Left lung (tissue), 10 donors: ENCODE data around the gene SNX25. TPM values are rescaled to one million over a fixed set of nuclear protein-coding genes. Genes with fewer than 3 reads are reported as not detected.
"Not testable (repeated sequence)": the region's sequence is repeated elsewhere in the genome, so short reads cannot be mapped to it uniquely, and the experiment has no call there.

Experiments
- ATAC-seq: fragments of 200-7000 bp; cut with Tn5 transposase; one replicate; pipeline ENCODE4 v1.9.1; 2020; ENCODE audit warnings: moderate library complexity
- DNase-seq, 4 donors: peaks; one replicate each; pipeline ENCODE4 v3.0.0-alpha.2; 2013 to 2020
- H3K27ac ChIP-seq, 2 donors: fragments of 200-600 bp; sonication (generic) in 1 of 2; one replicate each; pipeline versions ENCODE4 v1.5.0 to v1.8.0; 2020 to 2021
- H3K27me3 ChIP-seq, 2 donors: fragments of 200-600 bp; sonication (generic) in 1 of 2; one replicate each; pipeline versions ENCODE4 v1.5.0 to v1.8.0; 2020 to 2021
- H3K36me3 ChIP-seq, 2 donors: fragments of 200-600 bp; sonication (generic) in 1 of 2; one replicate each; pipeline versions ENCODE4 v1.5.0 to v1.8.0; 2020 to 2021
- H3K4me1 ChIP-seq, 2 donors: fragments of 200-600 bp; one replicate each; pipeline ENCODE4 v1.8.0; 2021
- H3K4me3 ChIP-seq, 2 donors: fragments of 200-600 bp; sonication (generic) in 1 of 2; one replicate each; pipeline versions ENCODE4 v1.5.0 to v1.8.0; 2020 to 2021; ENCODE audit warnings: mild to moderate bottlenecking in 1 of 2
- H3K9me3 ChIP-seq, 2 donors: fragments of 200-600 bp; sonication (generic) in 1 of 2; one replicate each; pipeline versions ENCODE4 v1.5.0 to v1.8.0; 2020 to 2021
- CTCF ChIP-seq, 2 donors: fragments of 200-600 bp; sonication (generic) in 1 of 2; IDR thresholded peaks; one replicate each; pipeline versions ENCODE4 v1.5.0 to v1.8.0; 2021; ENCODE audit warnings: antibody characterized with exemption in 2 of 2
- intact Hi-C, 2 donors: fragments of 100-400 bp; cut with DNase I; formaldehyde crosslinking; loops; one replicate each; pipeline versions ENCODE4 v1.11.2 to v1.14.2; 2022
- polyA plus RNA-seq, 6 donors: library from polyadenylated mRNA; unstranded; fragments of 120-200 nt; gene quantifications; one replicate each; pipeline ENCODE4 v1.2.1, GENCODE V29; 2013; ENCODE audit not compliant: insufficient read length in 6 of 6
- total RNA-seq, 2 donors: library from RNA; stranded (reverse); fragmentation: NEBNext Ultra II Directional; extraction: Animal tissue kit (Norgen Biotek cat#: 25700); gene quantifications; one replicate each; pipeline ENCODE4 v1.2.1, GENCODE V29; 2021
- donor health status: DM: no; HTN: yes; CAD: no.
- donor health status: DM: no; HTN: no; CAD: no.

The SNX25 gene
- total and polyA plus RNA-seq, 8 donors: 15.5 to 122 (median 18.9) TPM

- no peaks in the 10 kb centered on the region for H3K4me1 ChIP-seq
- H3K36me3 ChIP-seq: peaks cover 0 to 24% of the 10 kb centered on the region in 2 donors
- H3K27me3 ChIP-seq: no peaks in the 10 kb centered on the region
- no peak overlapping the region for H3K4me3 ChIP-seq
- no peak overlapping the region for H3K27ac ChIP-seq
- intact Hi-C loops: no loop called here
- ATAC-seq (no peak), DNase-seq (no peak)
- TF ChIP-seq CTCF (IDR thresholded peaks at IDR 0.05): no peak
- H3K9me3 ChIP-seq: no peaks in the 10 kb centered on the region
These were observed 19.0 kb upstream of the SNX25 start for GRCh38 chr4:185190306-185190856.

- Histone ChIP-seq H3K4me1 (no peaks in the 10 kb centered on the region), H3K27me3 (no peaks in the 10 kb centered on the region), H3K36me3 (peaks cover 0 to 24% of the 10 kb centered on the region in 2 donors), H3K27ac (no peak overlapping the region), H3K9me3 (no peaks in the 10 kb centered on the region), H3K4me3 (no peak overlapping the region)
- ATAC-seq (no peak), DNase-seq (no peak)
- intact Hi-C loops: no loop called here
- TF ChIP-seq CTCF (IDR thresholded peaks at IDR 0.05): no peak
These were observed 17.3 kb upstream of the SNX25 start for GRCh38 chr4:185192059-185192458.

- TF ChIP-seq CTCF (IDR thresholded peaks at IDR 0.05): no peak
- no peak overlapping the region for H3K27ac ChIP-seq
- intact Hi-C loops: no loop called here
- no peak overlapping the region for H3K4me3 ChIP-seq
- H3K36me3 ChIP-seq: peaks cover 0 to 8% of the 10 kb centered on the region in 2 donors
- H3K9me3 ChIP-seq: no peaks in the 10 kb centered on the region
- no peaks in the 10 kb centered on the region for H3K27me3 ChIP-seq
- no peaks in the 10 kb centered on the region for H3K4me1 ChIP-seq
- DNase-seq: no peak
- no peak for ATAC-seq
These were observed 14.2 kb upstream of the SNX25 start for GRCh38 chr4:185194924-185195888.

GRCh38 chr4:185196437-185196836 is 13.0 kb upstream of the SNX25 start:
- H3K27ac ChIP-seq: no peak overlapping the region
- H3K36me3 ChIP-seq: no peaks in the 10 kb centered on the region
- peaks cover 0 to under 1% of the 10 kb centered on the region in 2 donors for H3K4me1 ChIP-seq
- H3K4me3 ChIP-seq: no peak overlapping the region
- TF ChIP-seq CTCF (IDR thresholded peaks at IDR 0.05): no peak
- H3K9me3 ChIP-seq: no peaks in the 10 kb centered on the region
- DNase-seq: no peak
- no peaks in the 10 kb centered on the region for H3K27me3 ChIP-seq
- intact Hi-C loops: no loop called here
- no peak for ATAC-seq

- intact Hi-C loops, H3K27ac ChIP-seq, H3K27me3 ChIP-seq, H3K9me3 ChIP-seq, ATAC-seq, DNase-seq, H3K4me3 ChIP-seq, H3K36me3 ChIP-seq: not testable (repeated sequence)
- H3K4me1 ChIP-seq: peaks cover 0 to 18% of the 10 kb centered on the region in 2 donors
These were observed 11.2 kb upstream of the SNX25 start for GRCh38 chr4:185198189-185198588.
